BLaER1 (cell line): Measurements from ENCODE around the gene ITIH3.

Experiments
- H3K27ac ChIP-seq: shearing (Covaris generic); formaldehyde crosslinking; 2 replicates; pipeline ENCODE4 v1.8.1; 2022
- H3K27me3 ChIP-seq: shearing (Covaris generic); formaldehyde crosslinking; 2 replicates; pipeline ENCODE4 v1.8.1; 2022
- H3K36me3 ChIP-seq: shearing (Covaris generic); formaldehyde crosslinking; 2 replicates; pipeline ENCODE4 v1.8.1; 2022
- H3K4me1 ChIP-seq: shearing (Covaris generic); formaldehyde crosslinking; 2 replicates; pipeline ENCODE4 v1.8.1; 2022
- H3K4me2 ChIP-seq: shearing (Covaris generic); formaldehyde crosslinking; 2 replicates; pipeline ENCODE4 v1.8.1; 2022
- H3K4me3 ChIP-seq: shearing (Covaris generic); formaldehyde crosslinking; 2 replicates; pipeline ENCODE4 v1.8.1; 2022
- H3K9ac ChIP-seq: shearing (Covaris generic); formaldehyde crosslinking; 2 replicates; pipeline ENCODE4 v1.8.1; 2022
- H3K9me3 ChIP-seq: shearing (Covaris generic); formaldehyde crosslinking; 2 replicates; pipeline ENCODE4 v1.8.1; 2022
- H4K20me1 ChIP-seq: shearing (Covaris generic); formaldehyde crosslinking; 2 replicates; pipeline ENCODE4 v1.8.1; 2022
- Cebpa-rat ChIP-seq: shearing (Covaris generic); IDR thresholded peaks from 2 replicates; pipeline ENCODE4 v1.8.1; 2022

The ITIH3 gene

DNA sequence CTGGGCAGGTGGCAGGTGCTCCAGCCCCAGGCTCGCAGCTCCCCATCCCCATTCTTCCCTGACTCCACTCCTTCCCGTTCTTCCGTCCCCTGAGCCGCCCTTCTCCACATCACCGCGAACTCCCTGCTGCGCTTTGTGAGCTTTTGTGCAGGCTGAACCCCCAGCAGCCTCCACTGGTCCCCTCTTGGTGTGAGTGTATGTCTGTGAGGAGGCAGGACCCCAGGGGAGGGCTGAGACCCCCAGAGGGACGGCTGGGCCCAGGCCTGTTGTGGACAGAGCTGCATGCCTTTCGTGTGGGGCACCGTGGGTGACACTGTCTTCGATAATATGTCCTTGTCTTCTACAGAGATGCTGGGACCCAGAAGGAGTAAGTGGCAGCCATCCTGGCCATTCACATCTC, 7.3 kb upstream of the ITIH3 start:
- Histone ChIP-seq H3K27me3 (no peaks in the 10 kb centered on the region), H3K27ac (0 out of 2 replicates have a peak overlapping the region, but pooled peaks have one; percentile 93), H3K4me3 (no peak overlapping the region), H3K9ac (peak overlapping the region; percentile 11; the same call in 1 of the 2 replicates), H3K4me2 (no peak overlapping the region; the same call in 1 of the 2 replicates), H3K4me1 (peaks cover 39% of the 10 kb centered on the region), H4K20me1 (no peaks in the 10 kb centered on the region), H3K9me3 (no peaks in the 10 kb centered on the region), H3K36me3 (no peaks in the 10 kb centered on the region)
- TF ChIP-seq Cebpa-rat = no peak

DNA sequence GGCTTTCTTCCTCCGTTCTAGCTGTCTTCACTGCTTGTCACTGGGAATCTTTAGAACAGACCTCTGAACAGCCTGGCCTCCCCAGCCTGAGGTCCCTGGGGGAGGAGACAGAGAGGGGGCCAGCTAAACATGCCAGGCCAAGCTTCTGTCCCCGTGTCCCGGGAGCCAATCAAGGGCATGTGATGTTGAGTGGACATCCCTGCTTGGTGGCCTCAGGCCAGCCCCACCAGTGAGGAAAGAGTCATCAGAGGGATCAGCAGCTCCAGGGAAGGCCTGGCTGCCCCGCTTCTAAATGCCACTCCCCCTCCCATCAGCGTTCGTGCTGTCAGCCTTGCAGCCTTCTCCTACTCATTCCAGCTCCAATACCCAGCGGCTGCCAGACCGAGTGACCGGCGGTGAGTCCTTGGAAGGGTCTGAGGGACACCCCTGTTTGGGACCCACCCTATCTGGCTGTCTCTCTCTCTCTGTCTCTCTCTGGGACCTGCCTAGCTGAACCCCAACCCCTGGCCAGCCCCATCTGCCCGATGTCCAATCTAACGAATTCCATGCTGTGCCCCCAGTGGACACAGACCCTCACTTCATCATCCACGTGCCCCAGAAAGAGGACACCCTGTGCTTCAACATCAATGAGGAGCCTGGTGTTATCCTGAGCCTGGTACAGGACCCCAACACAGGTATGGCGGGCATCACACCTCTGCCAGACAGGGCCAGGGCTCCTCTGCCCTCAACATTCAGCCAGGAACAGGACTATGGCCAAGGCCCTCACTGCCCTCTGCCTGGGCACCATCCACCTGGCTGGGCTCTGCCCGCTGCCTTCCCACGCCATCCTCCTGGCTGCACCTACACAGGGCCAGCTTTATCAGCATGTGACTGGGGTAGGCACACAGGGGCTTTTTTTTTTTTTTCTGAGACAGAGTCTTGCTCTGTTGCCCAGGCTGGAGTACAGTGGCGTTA, 6.6 kb upstream of the ITIH3 start:
- Histone ChIP-seq H3K4me3 (no peak overlapping the region), H4K20me1 (no peaks in the 10 kb centered on the region), H3K36me3 (no peaks in the 10 kb centered on the region), H3K4me1 (peaks cover 47% of the 10 kb centered on the region), H3K9me3 (no peaks in the 10 kb centered on the region), H3K9ac (peak overlapping the region; percentile 11; the same call in 1 of the 2 replicates), H3K4me2 (no peak overlapping the region; the same call in 1 of the 2 replicates), H3K27ac (peak overlapping the region; percentile 93; the same call in 1 of the 2 replicates), H3K27me3 (no peaks in the 10 kb centered on the region)
- no peak for TF ChIP-seq Cebpa-rat

DNA sequence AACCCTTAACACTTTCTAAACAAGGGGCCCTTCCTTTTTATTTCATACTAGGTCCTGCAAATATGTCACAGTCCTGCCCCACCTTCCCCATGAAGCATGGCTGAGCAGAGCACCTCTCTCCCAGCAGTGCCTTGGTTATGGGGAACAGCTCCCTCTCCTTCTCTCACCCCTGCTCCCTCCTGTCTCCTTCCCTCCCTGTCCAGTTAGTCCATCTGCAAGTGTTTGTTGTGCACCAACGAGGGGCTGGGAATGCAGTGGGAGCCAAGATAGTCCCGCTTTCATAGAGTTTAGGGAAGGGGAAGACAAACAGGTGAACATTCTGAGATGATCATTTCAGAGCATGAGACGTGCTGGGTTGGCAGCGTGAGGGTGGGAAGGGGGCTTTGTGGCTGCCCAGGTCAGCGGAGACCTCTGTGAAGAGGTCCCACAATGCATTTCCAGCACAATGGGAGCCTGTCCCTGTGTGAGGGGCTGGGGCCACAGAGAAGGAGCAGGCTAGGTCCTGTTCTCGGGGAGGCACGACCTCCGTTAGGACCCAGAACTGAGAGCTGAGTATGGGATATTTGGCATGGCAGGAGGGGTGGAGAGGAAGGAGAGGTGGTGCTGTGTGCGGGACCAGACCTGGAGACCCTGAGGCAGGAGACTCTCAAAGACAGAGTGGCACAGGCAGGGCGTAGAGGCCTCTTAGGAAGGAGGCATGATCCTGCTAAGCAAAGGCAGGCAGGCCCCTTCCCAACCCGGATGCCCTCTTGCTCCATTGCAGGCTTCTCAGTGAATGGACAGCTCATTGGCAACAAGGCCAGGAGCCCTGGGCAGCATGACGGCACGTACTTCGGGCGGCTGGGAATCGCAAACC, 5.5 kb upstream of the ITIH3 start:
- no peaks in the 10 kb centered on the region for H4K20me1 ChIP-seq
- H3K4me3 ChIP-seq = no peak overlapping the region
- peak overlapping the region; percentile 26; the same call in 1 of the 2 replicates for H3K9ac ChIP-seq
- no peaks in the 10 kb centered on the region for H3K9me3 ChIP-seq
- no peaks in the 10 kb centered on the region for H3K27me3 ChIP-seq
- peak overlapping the region; percentile 90 for H3K4me2 ChIP-seq
- no peak for TF ChIP-seq Cebpa-rat
- H3K36me3 ChIP-seq = no peaks in the 10 kb centered on the region
- peak overlapping the region; percentile 93 for H3K27ac ChIP-seq
- H3K4me1 ChIP-seq = peaks cover 58% of the 10 kb centered on the region

DNA sequence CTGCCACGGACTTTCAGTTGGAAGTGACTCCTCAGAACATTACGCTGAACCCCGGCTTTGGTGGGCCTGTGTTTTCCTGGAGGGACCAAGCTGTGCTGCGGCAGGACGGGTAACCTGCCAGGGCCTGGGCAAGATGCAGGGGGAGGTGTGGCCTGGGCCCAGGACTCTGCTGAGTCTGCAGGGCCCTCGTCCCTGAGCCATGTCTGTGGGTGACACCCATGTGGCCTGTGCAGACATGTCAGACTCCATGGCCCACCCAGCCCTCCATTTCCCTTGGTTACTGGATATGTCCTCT, 4.9 kb upstream of the ITIH3 start:
- Histone ChIP-seq H3K9me3 (no peaks in the 10 kb centered on the region), H3K27me3 (no peaks in the 10 kb centered on the region), H3K9ac (peak overlapping the region; percentile 26; the same call in 1 of the 2 replicates), H3K36me3 (no peaks in the 10 kb centered on the region), H3K4me2 (peak overlapping the region; percentile 90), H3K4me1 (peaks cover 64% of the 10 kb centered on the region), H4K20me1 (no peaks in the 10 kb centered on the region), H3K4me3 (no peak overlapping the region), H3K27ac (peak overlapping the region; percentile 93)
- TF ChIP-seq Cebpa-rat = no peak

DNA sequence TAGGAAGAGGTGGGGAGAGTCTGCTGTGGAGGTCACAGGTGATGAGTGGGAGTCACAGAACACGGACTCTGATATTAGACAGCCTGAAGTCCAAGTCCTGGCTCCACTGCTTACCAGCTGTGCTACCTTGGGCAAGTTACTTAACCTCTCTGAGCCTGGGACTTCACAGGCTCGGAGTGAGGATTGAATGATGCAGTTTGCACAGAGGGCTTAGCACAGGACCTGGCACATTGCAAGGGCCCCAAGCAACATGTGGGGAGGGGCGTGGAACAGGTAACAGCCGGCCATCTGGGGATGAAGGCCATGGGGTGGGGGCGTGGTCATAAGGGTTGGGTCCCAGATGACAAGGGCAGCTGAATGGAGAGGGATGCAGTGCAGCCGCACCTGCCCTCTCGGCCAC, 4.3 kb upstream of the ITIH3 start:
- Histone ChIP-seq H3K27ac (peak overlapping the region; percentile 93), H3K9me3 (no peaks in the 10 kb centered on the region), H3K4me2 (peak overlapping the region; percentile 90), H3K4me1 (peaks cover 70% of the 10 kb centered on the region), H3K36me3 (no peaks in the 10 kb centered on the region), H3K4me3 (no peak overlapping the region), H3K27me3 (no peaks in the 10 kb centered on the region), H3K9ac (peak overlapping the region; percentile 79), H4K20me1 (no peaks in the 10 kb centered on the region)
- no peak for TF ChIP-seq Cebpa-rat

DNA sequence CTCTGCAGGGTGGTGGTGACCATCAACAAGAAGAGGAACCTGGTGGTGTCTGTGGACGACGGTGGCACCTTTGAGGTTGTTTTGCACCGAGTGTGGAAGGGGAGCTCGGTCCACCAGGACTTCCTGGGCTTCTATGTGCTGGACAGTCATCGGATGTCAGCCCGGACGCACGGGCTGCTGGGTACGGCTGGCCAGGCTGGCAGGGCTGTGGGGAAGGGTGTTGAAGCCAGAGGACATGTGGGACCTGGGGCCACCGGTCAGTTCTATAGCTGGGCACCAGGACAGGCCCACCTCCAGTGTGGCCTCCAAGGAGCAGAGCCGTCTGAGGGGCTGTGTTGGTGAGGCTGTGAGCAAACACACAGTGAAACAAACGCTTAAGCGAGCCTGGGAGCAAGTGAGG, 3.9 kb upstream of the ITIH3 start:
- Histone ChIP-seq H4K20me1 (no peaks in the 10 kb centered on the region), H3K27me3 (no peaks in the 10 kb centered on the region), H3K4me3 (0 out of 2 replicates have a peak overlapping the region, but pooled peaks have one; percentile 4), H3K36me3 (no peaks in the 10 kb centered on the region), H3K4me2 (peak overlapping the region; percentile 90), H3K9ac (peak overlapping the region; percentile 79), H3K4me1 (peaks cover 74% of the 10 kb centered on the region), H3K27ac (peak overlapping the region; percentile 93), H3K9me3 (no peaks in the 10 kb centered on the region)
- no peak for TF ChIP-seq Cebpa-rat

DNA sequence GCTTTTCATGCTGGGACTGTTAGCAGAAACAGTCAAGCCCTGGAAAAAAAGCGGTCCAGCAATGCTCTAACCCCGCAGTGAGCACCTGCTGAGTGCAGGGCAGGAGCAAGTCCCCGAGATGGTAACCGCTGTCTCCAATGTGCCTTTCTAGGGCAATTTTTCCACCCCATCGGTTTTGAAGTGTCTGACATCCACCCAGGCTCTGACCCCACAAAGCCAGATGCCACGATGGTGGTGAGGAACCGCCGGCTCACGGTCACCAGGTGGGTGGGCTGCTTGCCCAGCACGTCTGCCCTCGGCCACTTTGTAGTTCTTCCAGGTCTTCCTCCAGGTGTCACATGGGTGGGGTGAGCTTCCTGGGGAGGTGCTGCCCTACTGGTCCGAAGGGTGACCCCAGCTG, 3.2 kb upstream of the ITIH3 start:
- 0 out of 2 replicates have a peak overlapping the region, but pooled peaks have one; percentile 4 for H3K4me3 ChIP-seq
- no peaks in the 10 kb centered on the region for H3K36me3 ChIP-seq
- peaks cover 81% of the 10 kb centered on the region for H3K4me1 ChIP-seq
- peak overlapping the region; percentile 90 for H3K4me2 ChIP-seq
- H3K9ac ChIP-seq = peak overlapping the region; percentile 79
- H3K27me3 ChIP-seq = no peaks in the 10 kb centered on the region
- H3K9me3 ChIP-seq = no peaks in the 10 kb centered on the region
- H4K20me1 ChIP-seq = no peaks in the 10 kb centered on the region
- H3K27ac ChIP-seq = peak overlapping the region; percentile 93
- TF ChIP-seq Cebpa-rat = no peak

DNA sequence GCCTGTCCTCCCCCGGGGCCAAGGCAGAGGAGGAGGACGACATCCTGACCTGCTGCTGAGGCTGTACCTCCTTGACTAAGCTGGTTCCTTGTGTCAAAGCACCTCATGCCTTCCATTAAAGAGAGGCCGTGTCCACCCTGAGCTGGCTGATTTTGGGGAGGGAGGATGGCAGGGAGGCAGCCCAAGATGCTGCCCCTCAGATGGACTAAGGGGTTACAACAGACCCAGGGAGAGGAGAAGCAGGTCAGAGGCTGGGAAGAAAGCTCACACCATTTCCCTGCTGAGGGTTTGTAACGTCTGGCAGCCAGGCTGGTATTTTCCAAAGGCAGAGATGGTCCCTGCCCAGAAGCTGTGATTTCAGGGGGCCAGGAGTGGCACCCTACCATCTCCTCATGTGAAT, 2.7 kb upstream of the ITIH3 start:
- Histone ChIP-seq H3K4me1 (peaks cover 86% of the 10 kb centered on the region), H3K4me2 (peak overlapping the region; percentile 90), H3K9ac (peak overlapping the region; percentile 79), H3K36me3 (no peaks in the 10 kb centered on the region), H3K27me3 (no peaks in the 10 kb centered on the region), H4K20me1 (no peaks in the 10 kb centered on the region), H3K9me3 (no peaks in the 10 kb centered on the region), H3K4me3 (no peak overlapping the region), H3K27ac (peak overlapping the region; percentile 93)
- TF ChIP-seq Cebpa-rat = no peak

DNA sequence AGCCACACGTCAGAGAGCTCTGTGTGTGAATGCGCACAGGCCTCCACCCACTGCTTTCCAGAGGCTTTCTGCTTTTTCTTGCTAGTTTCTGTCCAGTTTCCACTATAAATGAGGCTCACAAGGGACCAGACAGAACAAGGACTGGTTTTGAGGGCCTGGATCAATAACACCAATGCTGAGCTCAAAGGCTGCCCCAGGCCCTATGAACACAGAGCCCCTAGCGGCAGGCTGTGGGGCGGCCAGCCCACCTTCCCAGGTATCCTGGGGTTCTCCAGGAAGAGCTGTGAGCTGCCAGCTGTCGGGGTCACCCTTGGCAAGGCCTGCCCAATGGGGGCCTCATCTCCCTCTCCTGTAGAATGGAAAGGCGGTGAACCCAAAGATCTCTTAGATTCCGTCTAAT, 2.2 kb upstream of the ITIH3 start:
- Histone ChIP-seq H3K27me3 (no peaks in the 10 kb centered on the region), H3K4me2 (peak overlapping the region; percentile 90), H3K4me1 (peaks cover 91% of the 10 kb centered on the region), H4K20me1 (no peaks in the 10 kb centered on the region), H3K9me3 (no peaks in the 10 kb centered on the region), H3K9ac (peak overlapping the region; percentile 79), H3K36me3 (no peaks in the 10 kb centered on the region), H3K27ac (peak overlapping the region; percentile 93), H3K4me3 (no peak overlapping the region)
- no peak for TF ChIP-seq Cebpa-rat
